Measurements from ENCODE around the gene APLF.

DNA sequence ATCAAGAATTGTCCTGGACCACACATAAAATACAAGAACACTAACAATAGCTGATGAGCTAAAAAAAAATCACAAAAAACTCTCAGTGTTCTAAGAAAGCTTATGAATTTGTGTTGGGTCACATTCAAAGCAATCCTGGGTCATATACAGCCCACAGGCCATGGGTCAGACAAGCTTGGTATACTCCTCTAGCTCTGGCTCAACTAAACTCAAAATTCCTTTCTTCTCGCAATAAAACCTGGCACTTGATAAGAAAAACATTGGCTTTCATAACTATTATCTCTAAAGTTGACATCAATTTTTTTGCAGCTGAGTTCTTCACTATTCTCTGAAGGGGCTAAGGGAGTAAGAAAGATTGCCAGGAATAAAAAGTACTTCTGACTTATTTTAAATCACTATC, 38.6 kb upstream of the APLF start:
- TF ChIP-seq, protein P1, sequence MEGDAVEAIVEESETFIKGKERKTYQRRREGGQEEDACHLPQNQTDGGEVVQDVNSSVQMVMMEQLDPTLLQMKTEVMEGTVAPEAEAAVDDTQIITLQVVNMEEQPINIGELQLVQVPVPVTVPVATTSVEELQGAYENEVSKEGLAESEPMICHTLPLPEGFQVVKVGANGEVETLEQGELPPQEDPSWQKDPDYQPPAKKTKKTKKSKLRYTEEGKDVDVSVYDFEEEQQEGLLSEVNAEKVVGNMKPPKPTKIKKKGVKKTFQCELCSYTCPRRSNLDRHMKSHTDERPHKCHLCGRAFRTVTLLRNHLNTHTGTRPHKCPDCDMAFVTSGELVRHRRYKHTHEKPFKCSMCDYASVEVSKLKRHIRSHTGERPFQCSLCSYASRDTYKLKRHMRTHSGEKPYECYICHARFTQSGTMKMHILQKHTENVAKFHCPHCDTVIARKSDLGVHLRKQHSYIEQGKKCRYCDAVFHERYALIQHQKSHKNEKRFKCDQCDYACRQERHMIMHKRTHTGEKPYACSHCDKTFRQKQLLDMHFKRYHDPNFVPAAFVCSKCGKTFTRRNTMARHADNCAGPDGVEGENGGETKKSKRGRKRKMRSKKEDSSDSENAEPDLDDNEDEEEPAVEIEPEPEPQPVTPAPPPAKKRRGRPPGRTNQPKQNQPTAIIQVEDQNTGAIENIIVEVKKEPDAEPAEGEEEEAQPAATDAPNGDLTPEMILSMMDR (IDR thresholded peaks at IDR 0.05; ENCODE audit: insufficient read depth, low read depth, low read length), result no peak
- no peak for TF ChIP-seq EZH2 (IDR thresholded peaks at IDR 0.05; ENCODE audit: insufficient read depth, low read length)
